GM12873 (cell line): Measurements from ENCODE around the gene PCK1.

Source experiments
- TF ChIP-seq, protein P1 (sequence below): IDR thresholded peaks from 2 replicates; pipeline ENCODE4 v1.5.1; 2012; ENCODE audit warnings: low read depth, mild to moderate bottlenecking, moderate library complexity, low read length, control low read depth; ENCODE audit not compliant: insufficient read depth; ENCODE audit errors: missing control alignments

PCK1 gene

DNA sequence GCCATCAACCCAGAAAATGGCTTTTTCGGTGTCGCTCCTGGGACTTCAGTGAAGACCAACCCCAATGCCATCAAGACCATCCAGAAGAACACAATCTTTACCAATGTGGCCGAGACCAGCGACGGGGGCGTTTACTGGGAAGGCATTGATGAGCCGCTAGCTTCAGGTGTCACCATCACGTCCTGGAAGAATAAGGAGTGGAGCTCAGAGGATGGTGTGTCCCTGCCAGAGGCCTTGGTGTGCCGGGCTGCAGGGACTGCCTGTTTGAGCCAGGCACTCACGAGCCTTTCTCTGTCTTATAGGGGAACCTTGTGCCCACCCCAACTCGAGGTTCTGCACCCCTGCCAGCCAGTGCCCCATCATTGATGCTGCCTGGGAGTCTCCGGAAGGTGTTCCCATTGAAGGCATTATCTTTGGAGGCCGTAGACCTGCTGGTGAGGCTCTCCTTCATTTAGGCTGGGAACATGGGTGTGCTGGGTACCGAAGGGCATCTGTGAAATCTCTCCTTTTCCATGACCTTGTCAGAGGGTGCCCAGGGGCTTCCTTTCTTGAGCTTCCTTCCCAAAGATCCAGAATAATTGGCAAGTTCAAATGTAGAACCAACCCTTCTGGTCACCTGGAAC lies 3.4 kb downstream of the PCK1 start:
- TF ChIP-seq, protein P1, sequence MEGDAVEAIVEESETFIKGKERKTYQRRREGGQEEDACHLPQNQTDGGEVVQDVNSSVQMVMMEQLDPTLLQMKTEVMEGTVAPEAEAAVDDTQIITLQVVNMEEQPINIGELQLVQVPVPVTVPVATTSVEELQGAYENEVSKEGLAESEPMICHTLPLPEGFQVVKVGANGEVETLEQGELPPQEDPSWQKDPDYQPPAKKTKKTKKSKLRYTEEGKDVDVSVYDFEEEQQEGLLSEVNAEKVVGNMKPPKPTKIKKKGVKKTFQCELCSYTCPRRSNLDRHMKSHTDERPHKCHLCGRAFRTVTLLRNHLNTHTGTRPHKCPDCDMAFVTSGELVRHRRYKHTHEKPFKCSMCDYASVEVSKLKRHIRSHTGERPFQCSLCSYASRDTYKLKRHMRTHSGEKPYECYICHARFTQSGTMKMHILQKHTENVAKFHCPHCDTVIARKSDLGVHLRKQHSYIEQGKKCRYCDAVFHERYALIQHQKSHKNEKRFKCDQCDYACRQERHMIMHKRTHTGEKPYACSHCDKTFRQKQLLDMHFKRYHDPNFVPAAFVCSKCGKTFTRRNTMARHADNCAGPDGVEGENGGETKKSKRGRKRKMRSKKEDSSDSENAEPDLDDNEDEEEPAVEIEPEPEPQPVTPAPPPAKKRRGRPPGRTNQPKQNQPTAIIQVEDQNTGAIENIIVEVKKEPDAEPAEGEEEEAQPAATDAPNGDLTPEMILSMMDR, result no peak

DNA sequence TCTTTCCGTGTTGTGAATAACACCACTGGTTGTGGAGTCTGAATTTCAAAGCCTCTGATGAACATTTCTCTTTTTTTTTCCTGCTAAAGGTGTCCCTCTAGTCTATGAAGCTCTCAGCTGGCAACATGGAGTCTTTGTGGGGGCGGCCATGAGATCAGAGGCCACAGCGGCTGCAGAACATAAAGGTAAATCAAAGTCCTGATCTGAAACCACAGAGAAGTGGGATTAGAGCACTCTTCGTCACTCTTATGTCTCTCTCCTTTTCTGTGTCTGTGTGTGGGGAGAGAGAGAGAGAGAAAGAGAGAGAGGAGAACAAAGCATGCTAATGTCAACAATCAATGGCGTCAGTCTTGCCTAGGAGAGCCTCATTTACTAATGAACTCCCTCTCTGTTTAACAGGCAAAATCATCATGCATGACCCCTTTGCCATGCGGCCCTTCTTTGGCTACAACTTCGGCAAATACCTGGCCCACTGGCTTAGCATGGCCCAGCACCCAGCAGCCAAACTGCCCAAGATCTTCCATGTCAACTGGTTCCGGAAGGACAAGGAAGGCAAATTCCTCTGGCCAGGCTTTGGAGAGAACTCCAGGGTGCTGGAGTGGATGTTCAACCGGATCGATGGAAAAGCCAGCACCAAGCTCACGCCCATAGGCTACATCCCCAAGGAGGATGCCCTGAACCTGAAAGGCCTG lies 4.2 kb downstream of the PCK1 start:
- TF ChIP-seq, protein P1, result no peak

DNA sequence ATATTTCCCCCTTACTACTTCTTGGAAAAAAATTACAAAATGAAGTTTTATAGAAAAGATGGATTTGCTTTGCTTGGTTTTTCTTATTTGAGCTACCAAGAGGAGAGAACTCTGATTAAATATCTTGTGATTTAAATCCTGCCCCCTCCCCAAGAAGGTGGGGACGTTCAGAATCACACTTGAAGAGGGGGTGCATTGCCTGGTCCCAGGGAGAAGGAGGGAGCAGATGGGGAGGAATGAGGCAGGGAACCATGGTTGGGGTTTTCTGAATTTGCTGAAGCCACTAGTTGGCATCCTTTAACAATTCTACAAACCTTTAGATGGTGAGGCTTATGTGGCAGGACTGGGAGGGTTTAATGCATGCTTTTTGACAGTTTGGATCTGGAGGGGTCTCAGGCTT lies 5.5 kb downstream of the PCK1 start:
- TF ChIP-seq, protein P1, result no peak

DNA sequence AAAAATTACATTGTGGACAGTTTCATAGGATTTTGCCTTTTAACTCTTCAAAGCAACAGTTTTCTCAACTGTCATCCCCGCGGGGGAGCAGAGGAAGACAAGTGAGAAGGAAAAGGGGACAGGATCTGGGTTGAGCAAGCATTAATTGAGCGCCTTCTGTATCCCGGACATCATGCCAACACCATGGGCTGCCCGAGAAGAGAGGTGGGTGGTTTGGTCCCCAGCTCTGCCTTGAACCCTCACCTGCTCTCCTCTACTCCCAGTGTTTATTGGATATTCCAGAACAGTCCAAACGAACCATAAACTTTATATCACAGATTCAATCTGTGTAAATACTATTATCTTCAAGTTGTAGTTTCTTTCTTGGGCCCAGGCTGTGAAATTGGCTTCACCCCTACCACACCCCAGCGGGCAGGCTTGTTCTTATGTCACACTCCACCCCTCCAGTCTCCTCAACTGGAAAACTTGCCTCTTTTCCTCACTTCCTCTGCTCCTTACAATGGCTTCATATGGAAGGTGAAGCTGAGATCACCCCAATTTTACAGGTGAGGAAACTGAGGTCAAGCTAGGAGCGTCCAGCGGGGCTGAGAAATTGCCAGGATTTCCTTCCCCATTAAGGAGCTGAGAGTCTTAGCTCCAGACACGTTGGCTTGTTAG lies 6.0 kb downstream of the PCK1 start:
- TF ChIP-seq, protein P1, result no peak

DNA sequence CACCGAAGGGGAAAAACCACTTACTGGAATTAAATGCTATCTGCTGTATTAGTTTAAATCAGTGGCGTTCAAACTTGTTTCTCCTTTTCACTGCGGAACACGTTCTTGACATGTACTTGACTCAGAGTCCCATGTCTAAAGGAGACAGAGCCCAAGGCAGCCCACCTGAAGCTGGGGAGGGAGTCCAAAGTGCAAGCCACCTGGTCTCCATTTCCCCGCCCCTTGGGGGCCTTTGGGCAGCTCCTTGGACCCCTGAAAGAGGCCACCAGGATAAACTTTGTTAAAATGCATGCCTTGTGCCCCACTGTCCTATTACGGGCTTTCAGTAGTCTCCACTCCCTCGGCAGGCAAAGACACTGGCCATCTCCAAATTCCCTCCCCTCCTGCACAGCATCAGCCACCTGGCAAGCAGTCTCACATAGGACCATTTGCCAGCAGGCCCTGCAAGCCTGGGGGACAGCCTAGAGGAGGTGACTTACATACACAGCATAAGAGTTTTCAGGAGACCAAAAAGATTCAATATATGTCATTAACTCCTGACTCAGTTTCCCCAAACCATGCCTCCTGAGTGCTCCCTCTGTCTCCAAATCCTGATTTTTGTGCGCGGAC lies 6.7 kb downstream of the PCK1 start:
- TF ChIP-seq, protein P1, result no peak

DNA sequence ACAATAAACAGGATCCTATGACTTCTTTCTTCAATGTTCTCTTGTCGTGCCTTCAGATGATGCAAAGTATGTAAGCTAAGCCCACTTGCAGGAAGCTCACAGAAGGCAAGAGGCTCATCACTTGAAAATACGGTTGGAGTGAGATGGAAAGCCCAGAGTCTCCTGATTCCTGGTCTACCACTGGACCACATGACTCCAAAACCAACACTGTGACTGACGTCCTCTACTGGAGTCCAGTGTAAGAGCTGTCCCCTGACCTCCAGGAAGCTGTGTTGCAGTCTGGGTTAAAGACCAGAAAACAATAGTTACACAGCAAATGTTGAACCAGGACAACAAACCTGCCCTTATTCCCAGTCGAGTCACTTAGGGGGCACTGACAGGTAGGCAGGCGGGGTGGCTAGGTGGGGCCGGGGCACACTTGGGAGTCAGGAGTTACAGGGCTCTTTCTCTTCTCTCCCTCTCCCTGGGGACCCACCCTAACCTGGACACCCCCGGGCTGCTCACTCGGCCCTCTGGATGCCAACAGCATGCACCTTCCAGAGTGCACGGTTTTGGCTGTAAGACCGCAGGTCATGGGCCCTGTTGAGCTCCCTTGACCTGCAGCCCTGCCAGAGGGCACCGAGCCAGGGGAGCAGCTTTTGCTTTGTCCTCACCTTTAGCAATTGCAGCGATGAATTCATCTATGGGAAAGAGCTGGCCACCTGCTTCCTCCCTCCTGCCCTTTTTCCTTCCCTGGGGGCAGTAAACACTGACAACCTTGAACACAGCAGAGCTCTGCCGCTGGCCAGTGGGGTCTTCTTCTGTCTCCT lies 7.4 kb downstream of the PCK1 start:
- TF ChIP-seq, protein P1, result no peak
